CD4-positive, alpha-beta T cell (primary cell): ENCODE data around the gene PLD2. TPM values are rescaled to one million over a fixed set of nuclear protein-coding genes. Genes with fewer than 3 reads are reported as not detected.
A peak's percentile ranks its signal among the peaks of the same experiment; 100 is the strongest.

Experiments
- ATAC-seq: fragments of 200-7000 bp; cut with Tn5 transposase; one replicate; pipeline ENCODE4 v1.10.0; 2022; ENCODE audit warnings: mild to moderate bottlenecking; ENCODE audit not compliant: poor library complexity
- CTCF ChIA-PET: fragments of 350-600 bp; sonication (Branson Sonifier 250); formaldehyde crosslinking; loops from one replicate; lab custom pipeline; 2021; ENCODE audit warnings: antibody characterized with exemption, inconsistent platforms; lab: Charles Lee
- POLR2A ChIA-PET: fragments of 350-600 bp; sonication (Branson Sonifier 250); formaldehyde crosslinking; loops from one replicate; lab custom pipeline; 2021; ENCODE audit warnings: antibody characterized with exemption, inconsistent platforms; lab: Charles Lee
- DNase-seq, 14 experiments: peaks; one replicate each; pipeline ENCODE4 v3.0.0-alpha.2; 2013 to 2020; ENCODE audit warnings: mixed read lengths in 2 of 14
- H3K27ac ChIP-seq, 2 donors: one replicate each; pipeline versions ENCODE4 v1.5.1 to v1.7.0; 2013; ENCODE audit warnings: low read length in 2 of 2, low read depth in 1 of 2, mild to moderate bottlenecking in 1 of 2
- H3K27me3 ChIP-seq, 2 experiments: 1 replicate in 1 of 2; 2 replicates in 1 of 2; pipeline versions ENCODE4 v1.6.1 to v1.7.0; 2013; ENCODE audit warnings: low read length in 2 of 2, control low read depth in 1 of 2, mild to moderate bottlenecking in 1 of 2, moderate library complexity in 1 of 2; ENCODE audit not compliant: insufficient read depth in 2 of 2, control insufficient read depth in 1 of 2
- H3K36me3 ChIP-seq: one replicate; pipeline ENCODE4 v1.6.1; 2013; ENCODE audit warnings: low read length, control low read depth; ENCODE audit not compliant: insufficient read depth
- H3K4me1 ChIP-seq: one replicate; pipeline ENCODE4 v1.6.1; 2013; ENCODE audit warnings: low read length, control low read depth; ENCODE audit not compliant: insufficient read depth
- H3K4me3 ChIP-seq: one replicate; pipeline ENCODE4 v1.5.1; 2013; ENCODE audit warnings: mild to moderate bottlenecking, low read length, moderate library complexity
- H3K9me3 ChIP-seq, 2 experiments: 1 replicate in 1 of 2; 2 replicates in 1 of 2; pipeline versions ENCODE4 v1.6.1 to v1.7.0; 2013; ENCODE audit warnings: low read length in 2 of 2, mild to moderate bottlenecking in 2 of 2, control low read depth in 1 of 2, moderate library complexity in 1 of 2; ENCODE audit not compliant: control insufficient read depth in 1 of 2, insufficient read depth in 1 of 2
- H3K27ac Mint-ChIP-seq: one replicate; pipeline ENCODE4 v1.8.0; 2020; ENCODE audit warnings: mixed read lengths
- H3K27me3 Mint-ChIP-seq: one replicate; pipeline ENCODE4 v1.8.0; 2021; ENCODE audit warnings: mixed read lengths
- H3K36me3 Mint-ChIP-seq: one replicate; pipeline ENCODE4 v1.8.0; 2021; ENCODE audit warnings: low read depth, mixed read lengths
- H3K4me1 Mint-ChIP-seq: one replicate; pipeline ENCODE4 v1.8.0; 2021; ENCODE audit warnings: low read depth, mixed read lengths
- H3K4me3 Mint-ChIP-seq: one replicate; pipeline ENCODE4 v1.8.0; 2020; ENCODE audit warnings: mild to moderate bottlenecking, mixed read lengths
- H3K9me3 Mint-ChIP-seq: one replicate; pipeline ENCODE4 v1.8.0; 2020; ENCODE audit warnings: mixed read lengths
- intact Hi-C, 2 experiments: fragments of 100-400 bp; cut with DNase I in 1 of 2; cut with micrococcal nuclease in 1 of 2; formaldehyde crosslinking; loops; one replicate each; pipeline versions ENCODE4 v1.15.1 to v1.9.0; 2023 to 2025; cut with DNase I, micrococcal nuclease
- total RNA-seq, 174 experiments: library from RNA in 2 of 174; stranded (reverse) in 2 of 174; gene quantifications; one replicate each; pipeline ENCODE4 v1.2.3 and lab custom pipeline; 2021 to 2026
- TF ChIP-seq, protein P1 (sequence below): fragments of 200-600 bp; IDR thresholded peaks from one replicate; pipeline ENCODE4 v1.8.0; 2022; ENCODE audit warnings: antibody characterized with exemption, mild to moderate bottlenecking

The PLD2 gene
- total RNA-seq, 2 experiments from 2014 or later, result 10.2 to 10.7 TPM

DNA sequence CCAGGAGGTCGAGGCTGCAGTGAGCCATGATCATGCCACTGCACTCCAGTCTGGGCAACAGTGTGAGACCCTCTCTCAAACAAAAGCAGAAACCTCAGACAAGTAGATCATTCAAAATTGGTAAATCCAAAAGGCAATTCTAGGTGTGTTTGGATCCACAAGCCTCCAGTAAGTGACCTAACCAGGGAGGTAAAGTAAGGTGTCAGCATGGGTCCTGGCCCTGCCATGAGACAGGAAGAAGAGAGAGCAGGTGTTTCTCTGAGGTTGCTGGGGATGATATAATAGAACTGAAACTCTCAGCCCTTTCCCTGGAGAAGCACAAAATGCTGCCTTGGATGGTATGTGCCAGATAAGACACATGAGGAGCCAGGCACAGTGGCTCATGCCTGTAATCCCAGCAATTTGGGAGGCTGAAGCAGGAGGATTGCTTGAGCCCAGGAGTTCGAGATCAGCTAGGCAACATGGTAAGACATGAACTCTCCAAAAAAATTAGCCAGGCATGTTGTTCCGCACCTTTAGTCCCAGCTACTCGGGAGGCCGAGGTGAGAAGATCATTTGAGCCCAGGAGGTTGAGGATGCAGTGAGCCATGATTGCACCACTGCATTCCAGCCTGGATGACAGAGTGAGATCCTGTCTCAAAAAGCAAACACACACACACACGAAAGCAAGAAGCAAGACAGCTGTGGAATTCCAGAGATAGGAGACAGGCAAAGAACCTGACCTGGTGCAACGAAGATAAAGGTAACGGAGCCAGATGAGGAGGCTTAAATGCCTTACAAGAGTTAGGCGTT is 28.8 kb upstream of the PLD2 start:
- H3K4me1 Mint-ChIP-seq, result no peaks in the 10 kb centered on the region
- no peak for ATAC-seq
- no peaks in the 10 kb centered on the region for H3K9me3 Mint-ChIP-seq
- H3K27me3 Mint-ChIP-seq, result peaks cover 34% of the 10 kb centered on the region
- H3K36me3 ChIP-seq, result no peaks in the 10 kb centered on the region
- peaks cover 0 to 8% of the 10 kb centered on the region in 2 experiments for H3K9me3 ChIP-seq
- no peak overlapping the region for H3K4me3 Mint-ChIP-seq
- H3K27ac ChIP-seq, result no peak overlapping the region
- ChIA-PET POLR2A (no interaction called here), CTCF (no interaction called here)
- H3K4me3 ChIP-seq, result no peak overlapping the region
- no peak for DNase-seq
- intact Hi-C loops, result no loop called here
- no peaks in the 10 kb centered on the region for H3K36me3 Mint-ChIP-seq
- TF ChIP-seq, protein P1, sequence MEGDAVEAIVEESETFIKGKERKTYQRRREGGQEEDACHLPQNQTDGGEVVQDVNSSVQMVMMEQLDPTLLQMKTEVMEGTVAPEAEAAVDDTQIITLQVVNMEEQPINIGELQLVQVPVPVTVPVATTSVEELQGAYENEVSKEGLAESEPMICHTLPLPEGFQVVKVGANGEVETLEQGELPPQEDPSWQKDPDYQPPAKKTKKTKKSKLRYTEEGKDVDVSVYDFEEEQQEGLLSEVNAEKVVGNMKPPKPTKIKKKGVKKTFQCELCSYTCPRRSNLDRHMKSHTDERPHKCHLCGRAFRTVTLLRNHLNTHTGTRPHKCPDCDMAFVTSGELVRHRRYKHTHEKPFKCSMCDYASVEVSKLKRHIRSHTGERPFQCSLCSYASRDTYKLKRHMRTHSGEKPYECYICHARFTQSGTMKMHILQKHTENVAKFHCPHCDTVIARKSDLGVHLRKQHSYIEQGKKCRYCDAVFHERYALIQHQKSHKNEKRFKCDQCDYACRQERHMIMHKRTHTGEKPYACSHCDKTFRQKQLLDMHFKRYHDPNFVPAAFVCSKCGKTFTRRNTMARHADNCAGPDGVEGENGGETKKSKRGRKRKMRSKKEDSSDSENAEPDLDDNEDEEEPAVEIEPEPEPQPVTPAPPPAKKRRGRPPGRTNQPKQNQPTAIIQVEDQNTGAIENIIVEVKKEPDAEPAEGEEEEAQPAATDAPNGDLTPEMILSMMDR, result no peak
- H3K4me1 ChIP-seq, result no peaks in the 10 kb centered on the region
- peaks cover 16 to 19% of the 10 kb centered on the region in 2 experiments for H3K27me3 ChIP-seq
- no peak overlapping the region for H3K27ac Mint-ChIP-seq

DNA sequence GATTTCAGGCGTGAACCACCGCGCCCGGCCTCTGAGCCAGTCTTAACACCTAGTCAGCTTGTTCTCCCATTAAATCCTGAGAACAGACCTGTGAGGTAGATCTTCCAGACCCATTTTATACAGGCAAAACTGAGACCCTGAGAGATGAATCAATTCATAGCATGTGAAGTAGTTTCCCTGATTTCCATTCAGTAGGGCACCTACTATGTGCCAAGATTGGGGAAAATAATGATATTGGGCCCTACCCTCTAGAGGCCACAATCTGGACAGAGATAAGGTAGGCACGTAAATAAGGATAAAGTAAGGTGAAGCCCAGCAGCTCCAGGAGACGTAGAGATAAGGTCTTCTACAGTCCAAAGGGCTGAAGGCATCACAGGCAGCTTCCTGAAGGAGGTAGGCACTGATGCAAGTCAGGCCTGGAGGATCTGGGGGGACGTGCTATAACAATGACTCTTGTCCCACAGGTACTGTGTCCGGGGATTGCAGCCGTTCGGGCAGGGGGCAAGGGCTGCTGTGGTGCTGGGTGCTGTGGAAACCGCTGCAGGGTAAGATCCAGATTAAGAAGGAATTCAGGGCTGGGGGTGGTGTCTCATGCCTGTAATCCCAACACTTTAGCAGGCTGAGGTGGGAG is 26.5 kb upstream of the PLD2 start:
- Histone ChIP-seq H3K4me3 (no peak overlapping the region), H3K4me1 (peaks cover 5% of the 10 kb centered on the region), H3K36me3 (no peaks in the 10 kb centered on the region), H3K27ac (no peak overlapping the region), H3K9me3 (peaks cover 0 to 9% of the 10 kb centered on the region in 2 experiments), H3K27me3 (peaks cover 36% of the 10 kb centered on the region in 2 experiments)
- ChIA-PET POLR2A (no interaction called here), CTCF (interaction anchor here (0.8 to 1.4 kb wide), 2 partner anchors 9 to 70 kb away, joined by 4 to 6 read pairs; partner anchors contain the start of gene ARRB2)
- TF ChIP-seq, protein P1, result no peak
- H3K36me3 Mint-ChIP-seq, result no peaks in the 10 kb centered on the region
- no peaks in the 10 kb centered on the region for H3K9me3 Mint-ChIP-seq
- DNase-seq, result no peak
- ATAC-seq, result no peak
- intact Hi-C loops, result no loop called here
- no peak overlapping the region for H3K4me3 Mint-ChIP-seq
- H3K27me3 Mint-ChIP-seq, result peaks cover 50% of the 10 kb centered on the region
- no peak overlapping the region for H3K27ac Mint-ChIP-seq
- H3K4me1 Mint-ChIP-seq, result peaks cover 3% of the 10 kb centered on the region

DNA sequence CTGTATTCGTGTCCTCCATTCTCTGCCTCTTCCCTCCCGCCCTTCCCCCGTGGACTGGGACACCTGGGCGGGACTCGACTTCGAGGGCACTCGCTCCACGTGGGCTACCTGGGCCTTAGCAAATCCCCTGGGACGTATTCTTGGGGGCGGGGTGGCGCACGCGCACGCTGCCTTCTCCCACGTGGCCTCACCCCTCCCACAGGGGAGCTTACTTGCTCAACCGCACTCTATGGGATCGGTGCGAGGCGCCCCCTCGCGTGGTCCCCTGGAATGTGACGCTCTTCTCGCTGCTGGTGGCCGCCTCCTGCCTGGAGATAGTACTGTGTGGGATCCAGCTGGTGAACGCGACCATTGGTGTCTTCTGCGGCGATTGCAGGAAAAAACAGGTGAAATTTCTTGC is 24.3 kb upstream of the PLD2 start:
- H3K36me3 Mint-ChIP-seq, result no peaks in the 10 kb centered on the region
- H3K4me1 Mint-ChIP-seq, result peaks cover 16% of the 10 kb centered on the region
- Histone ChIP-seq H3K27ac (no peak overlapping the region), H3K4me1 (peaks cover 20% of the 10 kb centered on the region), H3K4me3 (no peak overlapping the region), H3K9me3 (peaks cover 0 to 19% of the 10 kb centered on the region in 2 experiments), H3K27me3 (peaks cover 54 to 55% of the 10 kb centered on the region in 2 experiments), H3K36me3 (no peaks in the 10 kb centered on the region)
- no peak overlapping the region for H3K4me3 Mint-ChIP-seq
- ChIA-PET POLR2A (interaction anchor here (1.5 kb wide), 1 partner anchor 24 kb away, joined by 4 read pairs; the partner anchor contains the start of gene PLD2), CTCF (interaction anchor here (0.7 kb wide), 1 partner anchor 20 kb away, joined by 3 read pairs; no protein-coding TSS in a partner anchor)
- ATAC-seq (no peak), DNase-seq (peak in 3 of 14 experiments; percentile 22 to 44 (median 35))
- no peaks in the 10 kb centered on the region for H3K9me3 Mint-ChIP-seq
- H3K27ac Mint-ChIP-seq, result no peak overlapping the region
- H3K27me3 Mint-ChIP-seq, result peaks cover 71% of the 10 kb centered on the region
- intact Hi-C loops, result no loop called here
- TF ChIP-seq, protein P1, result no peak
